Raji (cell line): Measurements from ENCODE around the gene LRP1B.

Experiments used
- POLR2A ChIP-seq: IDR thresholded peaks from 2 replicates; pipeline ENCODE4 v1.6.1; 2011; ENCODE audit warnings: low read depth, low read length, control low read depth; ENCODE audit not compliant: insufficient read depth

The LRP1B gene

GRCh38 chr2:141724426-141724825 is 406.4 kb downstream of the LRP1B start:
- TF ChIP-seq POLR2A: no peak

DNA sequence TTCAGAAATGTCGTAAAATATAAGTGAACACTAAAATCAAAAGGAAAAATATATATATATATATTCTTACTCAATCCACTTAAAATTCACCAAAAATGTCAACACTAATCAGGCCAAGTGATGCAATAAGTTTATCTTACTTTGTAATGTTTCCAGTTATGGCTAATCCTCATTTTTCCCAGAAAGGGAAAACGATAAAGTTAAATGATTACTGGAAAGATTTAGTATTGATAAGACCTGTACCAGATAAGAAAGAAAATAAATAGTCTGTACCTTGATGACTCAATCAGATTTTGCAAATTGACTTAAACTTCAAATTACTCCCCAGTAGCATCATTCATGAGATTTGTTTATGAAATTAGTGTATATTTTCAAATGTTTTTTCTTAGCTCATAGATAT is 407.0 kb downstream of the LRP1B start:
- TF ChIP-seq POLR2A: no peak

GRCh38 chr2:141720476-141720875 is 410.3 kb downstream of the LRP1B start:
- TF ChIP-seq POLR2A: no peak

- no peak for TF ChIP-seq POLR2A
Observed at GRCh38 chr2:141714496-141714895, 416.3 kb downstream of the LRP1B start.

DNA sequence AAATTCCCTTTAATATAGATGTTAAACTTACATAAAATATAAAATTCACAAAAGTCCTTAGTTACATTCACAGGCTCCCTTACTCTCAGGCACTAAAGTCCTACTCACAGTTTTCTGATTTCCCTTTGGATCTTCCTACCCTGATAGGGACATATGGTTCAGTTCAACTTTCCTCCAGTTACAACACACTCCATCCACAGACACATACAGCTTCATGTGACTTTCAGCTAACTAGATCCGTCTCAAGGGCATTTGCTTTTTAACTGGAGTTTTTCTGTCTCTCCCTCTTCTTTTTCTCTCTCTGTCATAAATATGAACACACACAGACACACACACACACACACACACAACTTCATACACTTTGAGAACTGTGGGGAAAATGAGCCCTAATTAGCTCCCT is 419.2 kb downstream of the LRP1B start:
- TF ChIP-seq POLR2A: no peak

- no peak for TF ChIP-seq POLR2A
Observed at GRCh38 chr2:141710589-141711239, 420.1 kb downstream of the LRP1B start.

DNA sequence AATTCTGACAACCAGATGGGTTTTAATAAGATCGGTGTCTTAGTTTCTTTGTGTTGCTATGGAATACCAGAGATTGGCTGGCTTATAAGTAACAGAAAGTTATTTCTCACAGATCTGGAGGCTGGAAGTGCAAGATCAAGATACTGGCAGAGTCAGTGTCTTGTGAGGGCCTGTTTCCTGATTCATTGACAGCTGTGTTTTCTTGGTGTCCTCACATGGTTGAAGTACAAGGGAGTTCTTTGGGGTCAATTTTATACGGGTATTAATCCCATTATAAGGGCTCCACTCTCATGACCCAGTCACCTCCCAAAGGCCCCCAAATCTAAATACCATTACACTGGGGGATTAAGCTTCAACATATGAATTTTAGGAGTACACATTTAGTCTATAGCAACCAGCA is 421.1 kb downstream of the LRP1B start:
- no peak for TF ChIP-seq POLR2A

GRCh38 chr2:141707486-141707885 is 423.3 kb downstream of the LRP1B start:
- no peak for TF ChIP-seq POLR2A

- no peak for TF ChIP-seq POLR2A
Observed at GRCh38 chr2:141704541-141704940, 426.3 kb downstream of the LRP1B start.

DNA sequence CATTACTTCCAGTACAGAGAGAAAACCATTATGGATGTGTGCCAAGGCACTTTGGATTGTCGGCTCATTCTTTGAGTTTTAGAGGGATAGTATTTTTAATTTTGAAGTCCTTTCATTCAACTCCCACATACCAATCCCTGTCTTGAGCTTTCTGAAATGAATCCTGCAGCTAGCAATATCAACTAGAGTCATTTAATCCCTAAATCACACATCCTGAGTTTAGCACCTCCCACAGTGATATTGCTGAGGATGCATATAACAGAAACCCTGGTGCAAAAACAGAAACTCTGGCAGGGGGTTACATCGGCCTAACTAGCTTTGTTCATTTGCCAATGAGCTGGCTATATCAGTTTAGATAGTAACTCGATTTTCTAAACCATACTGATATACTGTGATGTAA is 427.3 kb downstream of the LRP1B start:
- no peak for TF ChIP-seq POLR2A

DNA sequence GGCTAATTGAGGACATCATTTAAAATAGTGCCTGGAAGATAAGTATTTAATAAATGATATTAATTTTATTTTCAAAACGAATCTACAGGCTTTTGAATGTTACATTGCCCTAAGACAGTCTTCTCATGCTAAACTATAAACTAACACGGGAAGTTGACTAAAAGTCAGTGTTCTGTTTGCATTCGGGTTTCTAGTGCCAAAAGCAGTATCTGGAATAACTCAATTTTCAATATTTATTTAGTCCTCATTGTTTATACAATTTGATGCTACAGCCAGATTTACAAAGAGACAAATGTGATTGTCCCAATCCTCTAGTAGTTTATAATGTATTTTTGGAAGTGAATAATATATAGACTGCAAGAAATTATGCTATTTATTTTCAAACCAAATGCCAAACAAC is 429.2 kb downstream of the LRP1B start:
- no peak for TF ChIP-seq POLR2A

GRCh38 chr2:141699573-141699972 is 431.2 kb downstream of the LRP1B start:
- TF ChIP-seq POLR2A: no peak

GRCh38 chr2:141698500-141698899 is 432.3 kb downstream of the LRP1B start:
- no peak for TF ChIP-seq POLR2A

DNA sequence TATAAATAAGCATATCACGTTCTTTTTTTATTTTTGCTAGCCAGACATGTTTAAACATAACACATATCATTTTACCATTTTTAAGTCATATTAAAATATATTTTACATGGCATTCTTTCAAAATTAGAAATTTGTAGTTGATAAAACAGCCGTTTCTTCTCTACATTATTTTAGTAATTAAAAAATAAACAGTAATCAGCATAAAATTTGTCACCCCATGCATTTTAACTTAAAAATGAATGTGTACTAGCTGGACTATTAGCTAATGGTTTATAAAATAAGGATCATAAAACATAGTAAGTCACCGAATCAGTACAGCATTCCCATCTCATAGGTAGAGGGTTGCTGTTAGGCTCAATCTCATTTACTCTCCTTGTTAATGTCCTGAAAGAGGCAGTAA is 433.8 kb downstream of the LRP1B start:
- no peak for TF ChIP-seq POLR2A

- TF ChIP-seq POLR2A: no peak
Observed at GRCh38 chr2:141694180-141694579, 436.6 kb downstream of the LRP1B start.

GRCh38 chr2:141692829-141693228 is 438.0 kb downstream of the LRP1B start:
- no peak for TF ChIP-seq POLR2A

DNA sequence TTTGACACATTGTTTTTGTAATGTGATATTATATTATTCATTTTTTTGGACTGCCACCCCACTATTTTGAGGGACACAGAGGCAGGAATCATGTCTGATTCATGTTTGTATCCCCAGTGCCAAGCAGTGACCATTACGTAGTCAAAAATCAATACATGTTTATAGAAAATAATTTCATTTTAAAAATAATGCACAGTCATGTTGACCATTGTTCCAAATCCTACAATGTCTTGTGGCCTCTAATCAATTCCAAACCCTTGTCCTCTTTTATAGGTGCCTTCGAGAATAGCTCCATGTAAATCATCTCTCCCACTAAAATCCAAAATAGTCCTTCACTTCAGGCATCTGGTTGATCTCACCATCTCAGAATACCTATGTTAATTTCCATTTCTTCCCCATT is 454.7 kb downstream of the LRP1B start:
- no peak for TF ChIP-seq POLR2A
